ENCODE measurements around the gene NUDCD3. TPM values are rescaled to one million over a fixed set of nuclear protein-coding genes. Genes with fewer than 3 reads are reported as not detected.

The NUDCD3 gene
- total RNA-seq, 1 experiment from 2014 or later = 71.9 TPM

GRCh38 chr7:44455155-44455554 is 35.3 kb downstream of the NUDCD3 start:
- no peak overlapping the region for H2BK5ac ChIP-seq (ENCODE audit: insufficient read length, low read length)
- no peak overlapping the region for H2AK5ac ChIP-seq (ENCODE audit: insufficient read length, low read length)
- H3K36me3 Mint-ChIP-seq (ENCODE audit: insufficient read depth in 1 of 3, low read depth in 3 of 3) = peaks cover 3 to 18% (median 5%) of the 10 kb centered on the region in 3 experiments; a peak in 4 of 7 replicates
- no peak overlapping the region for H3K23ac ChIP-seq (ENCODE audit: insufficient read length, low read depth, low read length)
- H3K27me3 ChIP-seq (ENCODE audit: insufficient read depth, low read length) = no peaks in the 10 kb centered on the region
- H3K9me3 Mint-ChIP-seq = no peaks in the 10 kb centered on the region
- no peak overlapping the region for H3K4me3 Mint-ChIP-seq
- H2AFZ ChIP-seq (ENCODE audit: low read length) = no peak overlapping the region
- TF ChIP-seq CTCF (conservative IDR thresholded peaks at IDR 0.05) = no peak
- no peaks in the 10 kb centered on the region for H3K23me2 ChIP-seq (ENCODE audit: insufficient read length, low read depth, low read length, poor library complexity, severe bottlenecking)
- no peak overlapping the region for H3K56ac ChIP-seq (ENCODE audit: insufficient read length, low read depth, low read length)
- H3K79me1 ChIP-seq (ENCODE audit: insufficient read depth, low read depth, low read length, poor library complexity, severe bottlenecking) = no peaks in the 10 kb centered on the region
- H2BK120ac ChIP-seq (ENCODE audit: low read depth, low read length, poor library complexity, severe bottlenecking) = no peak overlapping the region
- no peaks in the 10 kb centered on the region for H3K9me3 ChIP-seq (ENCODE audit: control insufficient read depth, low read depth, low read length)
- no peak overlapping the region for H2BK20ac ChIP-seq (ENCODE audit: low read depth, low read length, poor library complexity, severe bottlenecking)
- peaks cover 7% of the 10 kb centered on the region; the same call in 1 of the 2 replicates for H3K79me2 ChIP-seq (ENCODE audit: insufficient read depth, low read length)
- H4K20me1 ChIP-seq (ENCODE audit: control insufficient read depth, insufficient read depth, insufficient read length) = no peaks in the 10 kb centered on the region
- no peak overlapping the region for H3K9ac ChIP-seq (ENCODE audit: extremely low read depth, insufficient read length, low read length)
- H4K8ac ChIP-seq (replicated peaks; ENCODE audit: insufficient read length, low read depth, low read length) = no peak overlapping the region
- no CpG with 5 or more reads among the region's 3 CpGs for WGBS (ENCODE audit: extremely low coverage, insufficient read length, low lambda C conversion rate)
- no peak overlapping the region for H3K18ac ChIP-seq (ENCODE audit: insufficient read length, low read depth, low read length)
- H3K4me1 Mint-ChIP-seq = no peaks in the 10 kb centered on the region
- H3K27ac ChIP-seq (ENCODE audit: insufficient read length, low read depth, low read length) = no peak overlapping the region
- H2BK12ac ChIP-seq (ENCODE audit: insufficient read length, low read depth, low read length) = no peak overlapping the region
- no peak overlapping the region for H3K4ac ChIP-seq (ENCODE audit: low read depth, low read length)
- H3K4me2 ChIP-seq (ENCODE audit: insufficient read depth, insufficient read length, low read length) = no peak overlapping the region
- no peak overlapping the region for H3K27ac Mint-ChIP-seq
- H3K4me1 ChIP-seq (ENCODE audit: insufficient read depth, low read length) = no peaks in the 10 kb centered on the region
- no peak overlapping the region for H2BK15ac ChIP-seq (ENCODE audit: low read depth, low read length)
- no peak overlapping the region for H4K91ac ChIP-seq (ENCODE audit: insufficient read length, low read depth, low read length)
- H3K14ac ChIP-seq (ENCODE audit: insufficient read depth, low read length) = no peak overlapping the region
- no peaks in the 10 kb centered on the region; the same call in 1 of the 2 replicates for H3K27me3 Mint-ChIP-seq (ENCODE audit: low read depth)
- H4K5ac ChIP-seq (ENCODE audit: insufficient read length, low read depth, low read length) = no peak overlapping the region
- H3T11ph ChIP-seq (ENCODE audit: low read length) = no peak overlapping the region
- DNase-seq = no peak

Measured in H9 (cell line).